ENCODE data around the gene EFCAB9. TPM values are rescaled to one million over a fixed set of nuclear protein-coding genes. Genes with fewer than 3 reads are reported as not detected.

Gene EFCAB9
- polyA plus RNA-seq, 1 of the 3 experiments (the other 2 are of a cell fraction): 0.10 TPM

DNA sequence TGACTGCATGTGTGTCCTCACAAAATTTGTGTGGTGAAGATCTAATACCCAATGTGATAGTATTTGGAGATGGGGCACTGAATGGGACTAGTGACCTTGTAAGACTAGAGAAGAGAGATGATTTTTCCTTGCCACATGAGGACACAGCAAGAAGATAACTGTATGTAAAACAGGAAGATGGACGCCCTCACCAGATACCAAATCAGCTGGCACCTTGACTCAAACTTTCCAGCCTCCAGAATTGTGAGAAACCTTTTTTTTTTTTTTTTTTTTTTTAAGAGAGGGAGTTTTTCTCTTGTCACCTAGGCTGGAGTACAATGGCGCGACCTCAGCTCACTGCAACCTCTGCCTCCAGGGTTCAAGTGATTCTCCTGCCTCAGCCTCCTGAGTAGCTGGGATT is 49.3 kb downstream of the EFCAB9 start:
- H3K27me3 ChIP-seq (ENCODE audit: insufficient read depth): no peaks in the 10 kb centered on the region
- TF ChIP-seq NRF1 (IDR thresholded peaks at IDR 0.05; ENCODE audit: low read depth, low read length) (no peak), RFX5 (IDR thresholded peaks at IDR 0.05; ENCODE audit: low read length) (no peak), TCF12 (IDR thresholded peaks at IDR 0.05) (no peak), POLR2AphosphoS5 (IDR thresholded peaks at IDR 0.05; ENCODE audit: low read depth, low read length) (no peak), YY1 (IDR thresholded peaks at IDR 0.05; ENCODE audit: low read depth) (no peak), EP300 (IDR thresholded peaks at IDR 0.05; ENCODE audit: borderline replicate concordance in 1 of 2, low read depth in 1 of 2, low read length in 1 of 2) (no peak), MXI1 (IDR thresholded peaks at IDR 0.05; ENCODE audit: low read depth, low read length) (no peak), FOXM1 (IDR thresholded peaks at IDR 0.05; ENCODE audit: low read depth) (no peak), ELF1 (IDR thresholded peaks at IDR 0.05) (no peak)
- TF ChIP-seq, protein P1, sequence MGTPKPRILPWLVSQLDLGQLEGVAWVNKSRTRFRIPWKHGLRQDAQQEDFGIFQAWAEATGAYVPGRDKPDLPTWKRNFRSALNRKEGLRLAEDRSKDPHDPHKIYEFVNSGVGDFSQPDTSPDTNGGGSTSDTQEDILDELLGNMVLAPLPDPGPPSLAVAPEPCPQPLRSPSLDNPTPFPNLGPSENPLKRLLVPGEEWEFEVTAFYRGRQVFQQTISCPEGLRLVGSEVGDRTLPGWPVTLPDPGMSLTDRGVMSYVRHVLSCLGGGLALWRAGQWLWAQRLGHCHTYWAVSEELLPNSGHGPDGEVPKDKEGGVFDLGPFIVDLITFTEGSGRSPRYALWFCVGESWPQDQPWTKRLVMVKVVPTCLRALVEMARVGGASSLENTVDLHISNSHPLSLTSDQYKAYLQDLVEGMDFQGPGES (IDR thresholded peaks at IDR 0.05; ENCODE audit: low read depth, low read length): no peak
- TF ChIP-seq, protein P2, sequence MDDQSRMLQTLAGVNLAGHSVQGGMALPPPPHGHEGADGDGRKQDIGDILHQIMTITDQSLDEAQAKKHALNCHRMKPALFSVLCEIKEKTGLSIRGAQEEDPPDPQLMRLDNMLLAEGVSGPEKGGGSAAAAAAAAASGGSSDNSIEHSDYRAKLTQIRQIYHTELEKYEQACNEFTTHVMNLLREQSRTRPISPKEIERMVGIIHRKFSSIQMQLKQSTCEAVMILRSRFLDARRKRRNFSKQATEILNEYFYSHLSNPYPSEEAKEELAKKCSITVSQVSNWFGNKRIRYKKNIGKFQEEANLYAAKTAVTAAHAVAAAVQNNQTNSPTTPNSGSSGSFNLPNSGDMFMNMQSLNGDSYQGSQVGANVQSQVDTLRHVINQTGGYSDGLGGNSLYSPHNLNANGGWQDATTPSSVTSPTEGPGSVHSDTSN (IDR thresholded peaks at IDR 0.05): no peak
- H3K4me3 ChIP-seq (ENCODE audit: low read depth in 2 of 2, low read length in 1 of 2): no peak overlapping the region
- no peak overlapping the region for H3K9ac ChIP-seq
- H3K27ac ChIP-seq (ENCODE audit: low read depth in 2 of 2, low read length in 1 of 2): no peak overlapping the region
- H3K4me2 ChIP-seq: no peak overlapping the region
- peaks cover 0 to 12% of the 10 kb centered on the region in 2 experiments for H3K36me3 ChIP-seq (replicated peaks in 1 of 2; ENCODE audit: control insufficient read depth in 1 of 2, insufficient read depth in 2 of 2, low read length in 1 of 2)
- H3K79me2 ChIP-seq (ENCODE audit: insufficient read depth): peaks cover 89% of the 10 kb centered on the region
- H3K9me2 ChIP-seq: no peaks in the 10 kb centered on the region
- DNase-seq: no peak
- WGBS (ENCODE audit: low lambda C conversion rate): 98% methylated on average over 3 of the region's 3 CpGs
- H3F3A ChIP-seq (replicated peaks; ENCODE audit: insufficient read depth): peaks cover 14% of the 10 kb centered on the region
- H4K20me1 ChIP-seq (ENCODE audit: insufficient read depth): peaks cover 43% of the 10 kb centered on the region
- no peaks in the 10 kb centered on the region for H3K9me3 ChIP-seq
- CTCF ChIA-PET: no interaction called here
- H2AFZ ChIP-seq (ENCODE audit: low read depth): no peak overlapping the region
- peaks cover 0 to 6% of the 10 kb centered on the region in 2 experiments; a peak in 2 of 4 replicates for H3K4me1 ChIP-seq (ENCODE audit: control insufficient read depth in 1 of 2, insufficient read depth in 2 of 2, low read depth in 1 of 2, low read length in 1 of 2)
- POLR2A ChIA-PET: interaction anchor here (0.6 kb wide), 1 partner anchor 11 kb away, joined by 3 read pairs; no protein-coding TSS in a partner anchor

DNA sequence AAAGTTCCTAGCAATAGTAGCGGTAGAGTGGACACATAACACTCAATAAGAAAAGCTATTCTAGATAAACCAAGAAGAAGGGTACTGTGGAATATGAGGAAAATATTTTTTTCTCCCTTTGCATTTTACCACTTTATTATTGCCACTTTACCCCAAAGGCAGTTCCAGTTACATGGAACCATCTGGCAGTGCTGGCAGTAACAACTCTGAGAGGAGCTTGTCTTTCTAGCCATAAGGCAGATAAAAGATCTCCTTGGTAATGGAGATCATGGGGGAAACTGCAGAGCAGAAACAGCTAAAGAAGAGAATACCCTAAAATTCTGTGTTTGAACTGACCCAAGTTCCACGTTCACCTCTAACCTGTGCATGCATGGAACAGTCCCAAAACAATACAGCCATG is 51.1 kb downstream of the EFCAB9 start:
- Histone ChIP-seq H2AFZ (ENCODE audit: low read depth) (no peak overlapping the region), H3F3A (replicated peaks; ENCODE audit: insufficient read depth) (peaks cover 10% of the 10 kb centered on the region), H3K27me3 (ENCODE audit: insufficient read depth) (no peaks in the 10 kb centered on the region), H3K27ac (ENCODE audit: low read depth in 2 of 2, low read length in 1 of 2) (no peak overlapping the region), H4K20me1 (ENCODE audit: insufficient read depth) (peaks cover 38% of the 10 kb centered on the region), H3K79me2 (ENCODE audit: insufficient read depth) (peaks cover 91% of the 10 kb centered on the region), H3K9me3 (no peaks in the 10 kb centered on the region), H3K9me2 (no peaks in the 10 kb centered on the region), H3K36me3 (replicated peaks in 1 of 2; ENCODE audit: control insufficient read depth in 1 of 2, insufficient read depth in 2 of 2, low read length in 1 of 2) (peaks cover 0 to 10% of the 10 kb centered on the region in 2 experiments), H3K4me1 (ENCODE audit: control insufficient read depth in 1 of 2, insufficient read depth in 2 of 2, low read depth in 1 of 2, low read length in 1 of 2) (peaks cover 0 to 6% of the 10 kb centered on the region in 2 experiments; a peak in 2 of 4 replicates), H3K9ac (no peak overlapping the region), H3K4me3 (ENCODE audit: low read depth in 2 of 2, low read length in 1 of 2) (no peak overlapping the region), H3K4me2 (no peak overlapping the region)
- 91% methylated on average over 2 of the region's 2 CpGs for WGBS (ENCODE audit: low lambda C conversion rate)
- POLR2A ChIA-PET: no interaction called here
- no peak for DNase-seq
- TF ChIP-seq RXRA (IDR thresholded peaks at IDR 0.05; ENCODE audit: borderline replicate concordance, low read depth) (no peak), FOXJ3 (CRISPR knock-in tag; IDR thresholded peaks at IDR 0.05) (no peak), RAD21 (IDR thresholded peaks at IDR 0.05; ENCODE audit: low read length) (no peak), EZH2phosphoT487 (IDR thresholded peaks at IDR 0.05; ENCODE audit: borderline replicate concordance, low read depth) (no peak), FOSL2 (IDR thresholded peaks at IDR 0.05; ENCODE audit: borderline replicate concordance, low read depth) (no peak)
- CTCF ChIA-PET: interaction anchor here (0.9 to 1.3 kb wide), 2 partner anchors 38 to 56 kb away, joined by 3 read pairs; partner anchors contain the start of gene UBTD2
